HepG2 (cell line): ENCODE data around the gene ID3. TPM values are rescaled to one million over a fixed set of nuclear protein-coding genes. Genes with fewer than 3 reads are reported as not detected.

Experiments
- CREM ChIP-seq, 2 experiments: sonication (generic) in 1 of 2; formaldehyde crosslinking in 1 of 2; IDR thresholded peaks; 2 replicates each; pipeline versions ENCODE4 v1.4.0 to v1.6.1; 2016 to 2020; ENCODE audit warnings: antibody characterized with exemption in 1 of 2, mild to moderate bottlenecking in 1 of 2, missing genetic modification reagents in 1 of 2
- EED ChIP-seq: sonication (generic); formaldehyde crosslinking; IDR thresholded peaks from 2 replicates; pipeline ENCODE4 v1.5.0; 2020; ENCODE audit warnings: mild to moderate bottlenecking, missing genetic modification reagents
- HNRNPL ChIP-seq: fragments of 200-400 bp; formaldehyde crosslinking; IDR thresholded peaks from 2 replicates; pipeline ENCODE4 v1.6.1; 2017; ENCODE audit warnings: mild to moderate bottlenecking, low read depth, low read length
- POLR2G ChIP-seq: fragments of 200-400 bp; formaldehyde crosslinking; IDR thresholded peaks from 2 replicates; pipeline ENCODE4 v1.6.1; 2018; ENCODE audit warnings: mild to moderate bottlenecking, low read depth, low read length, moderate library complexity
- RBAK ChIP-seq: sonication (generic); formaldehyde crosslinking; IDR thresholded peaks from 2 replicates; pipeline ENCODE4 v1.5.1; 2020; ENCODE audit warnings: mild to moderate bottlenecking, missing genetic modification reagents
- ZBTB37 ChIP-seq: sonication (generic); formaldehyde crosslinking; IDR thresholded peaks from 2 replicates; pipeline ENCODE4 v1.4.0; 2020; ENCODE audit warnings: mild to moderate bottlenecking, missing genetic modification reagents
- ZBTB40 ChIP-seq, 2 experiments: fragments of 450-650 bp in 1 of 2; sonication (generic) in 1 of 2; formaldehyde crosslinking in 1 of 2; IDR thresholded peaks; 2 replicates each; pipeline versions ENCODE4 v1.6.1 to v1.8.0; 2016 to 2022; ENCODE audit warnings: antibody characterized with exemption in 1 of 2, mild to moderate bottlenecking in 1 of 2, missing genetic modification reagents in 1 of 2
- ZBTB7A ChIP-seq: sonication (generic); formaldehyde crosslinking; IDR thresholded peaks from 2 replicates; pipeline ENCODE4 v1.8.0; 2022; ENCODE audit warnings: mild to moderate bottlenecking, missing genetic modification reagents
- ZFP37 ChIP-seq: sonication (generic); formaldehyde crosslinking; IDR thresholded peaks from 2 replicates; pipeline ENCODE4 v1.4.0; 2020; ENCODE audit warnings: missing genetic modification reagents, borderline replicate concordance
- ZNF333 ChIP-seq: sonication (generic); formaldehyde crosslinking; IDR thresholded peaks from 2 replicates; pipeline ENCODE4 v1.4.0; 2020; ENCODE audit warnings: mild to moderate bottlenecking, missing genetic modification reagents, borderline replicate concordance
- ZNF33B ChIP-seq: sonication (generic); formaldehyde crosslinking; IDR thresholded peaks from 2 replicates; pipeline ENCODE4 v1.5.1; 2020; ENCODE audit warnings: mild to moderate bottlenecking, missing genetic modification reagents
- ZNF354B ChIP-seq: sonication (generic); formaldehyde crosslinking; IDR thresholded peaks from 2 replicates; pipeline ENCODE4 v1.8.0; 2022; ENCODE audit warnings: mild to moderate bottlenecking, missing genetic modification reagents
- ZNF513 ChIP-seq: sonication (generic); formaldehyde crosslinking; conservative IDR thresholded peaks from 2 replicates; pipeline ENCODE4 v1.5.0; 2020; ENCODE audit warnings: missing genetic modification reagents
- polyA plus RNA-seq, 8 experiments: library from polyadenylated mRNA; depleted of rRNA in 3 of 8; stranded (reverse) in 7 of 8; unstranded in 1 of 8; fragments of >200 nt; fragmentation: Illumina TruSeq in 4 of 8; extraction: Trizol in 4 of 8; gene quantifications; 2 replicates each; pipeline versions ENCODE4 v1.2.1 to v1.2.3, GENCODE V29; 2011 to 2016; ENCODE audit warnings: low read depth in 4 of 8, missing spikeins in 1 of 8, mixed read lengths in 1 of 8; ENCODE audit not compliant: insufficient read depth in 1 of 8
- total RNA-seq, 5 experiments: library from RNA; depleted of rRNA; stranded (reverse); fragments of >200 nt; fragmentation: Illumina TruSeq; extraction: Trizol; gene quantifications; 2 replicates each; pipeline ENCODE4 v1.2.3, GENCODE V29; 2016; ENCODE audit warnings: low read depth in 1 of 5

The ID3 gene
- total and polyA plus RNA-seq, 2 of the 13 experiments (the other 11 are each of a cell fraction or from before 2014, with no cell fraction given): 64.8 to 115 TPM

- no peak for TF ChIP-seq ZBTB40 (IDR thresholded peaks at IDR 0.05)
- peak; percentile 11 for TF ChIP-seq ZBTB40 (CRISPR knock-in tag; IDR thresholded peaks at IDR 0.05)
- TF ChIP-seq ZBTB7A (CRISPR knock-in tag): peak; percentile 49; the same call in 1 of the 2 replicates
- TF ChIP-seq ZNF354B (CRISPR knock-in tag): no peak
- TF ChIP-seq POLR2G: peak; percentile 45; the same call in 1 of the 2 replicates
- no peak for TF ChIP-seq ZNF513
- 0 out of 2 replicates have a peak, but pooled peaks have one; percentile 32 for TF ChIP-seq ZNF33B (CRISPR knock-in tag)
- TF ChIP-seq RBAK: no peak
- TF ChIP-seq EED (CRISPR knock-in tag): no peak
- TF ChIP-seq CREM (IDR thresholded peaks at IDR 0.05): peak; percentile 51; the same call in 1 of the 2 replicates
- TF ChIP-seq CREM (CRISPR knock-in tag; IDR thresholded peaks at IDR 0.05): no peak
- TF ChIP-seq ZFP37: peak; percentile 44; the same call in 1 of the 2 replicates
- no peak for TF ChIP-seq HNRNPL
- peak; percentile 86 for TF ChIP-seq ZBTB37 (CRISPR knock-in tag)
- TF ChIP-seq ZNF333 (CRISPR knock-in tag): no peak
Observed at GRCh38 chr1:23558140-23558871, 995 bp downstream of the ID3 start (continued).
